NCI-H446 (cell line): ENCODE results near the gene TBC1D5.

Experiments used
- DNase-seq, 2 experiments: peaks; one replicate each; lab custom pipeline; 2025; lab: John Stamatoyannopoulos, UW

TBC1D5 gene

DNA sequence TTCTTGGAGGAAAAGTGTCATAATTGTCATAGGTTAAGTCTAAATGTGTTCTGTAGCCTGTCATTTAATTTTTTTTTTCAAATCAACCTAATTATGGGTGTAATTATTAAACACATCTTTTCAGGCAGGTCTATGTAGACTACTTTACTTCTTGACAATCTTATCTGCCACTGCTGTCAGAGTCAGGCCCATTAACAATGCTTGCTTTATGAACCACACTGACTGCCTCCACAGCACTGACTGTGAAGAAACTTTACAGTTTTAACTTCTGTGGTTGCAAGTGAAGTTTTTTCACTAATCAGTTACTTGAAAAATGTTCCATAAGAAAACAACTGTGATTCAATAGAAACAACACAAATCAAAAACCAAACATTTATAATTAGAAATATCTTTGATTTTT, 449.9 kb downstream of the TBC1D5 start:
- DNase-seq: no peak

- DNase-seq: peak; percentile 61 to 87
These were observed 451.5 kb downstream of the TBC1D5 start for GRCh38 chr3:17290894-17291293.

GRCh38 chr3:17288839-17289399, 453.5 kb downstream of the TBC1D5 start:
- no peak for DNase-seq

DNA sequence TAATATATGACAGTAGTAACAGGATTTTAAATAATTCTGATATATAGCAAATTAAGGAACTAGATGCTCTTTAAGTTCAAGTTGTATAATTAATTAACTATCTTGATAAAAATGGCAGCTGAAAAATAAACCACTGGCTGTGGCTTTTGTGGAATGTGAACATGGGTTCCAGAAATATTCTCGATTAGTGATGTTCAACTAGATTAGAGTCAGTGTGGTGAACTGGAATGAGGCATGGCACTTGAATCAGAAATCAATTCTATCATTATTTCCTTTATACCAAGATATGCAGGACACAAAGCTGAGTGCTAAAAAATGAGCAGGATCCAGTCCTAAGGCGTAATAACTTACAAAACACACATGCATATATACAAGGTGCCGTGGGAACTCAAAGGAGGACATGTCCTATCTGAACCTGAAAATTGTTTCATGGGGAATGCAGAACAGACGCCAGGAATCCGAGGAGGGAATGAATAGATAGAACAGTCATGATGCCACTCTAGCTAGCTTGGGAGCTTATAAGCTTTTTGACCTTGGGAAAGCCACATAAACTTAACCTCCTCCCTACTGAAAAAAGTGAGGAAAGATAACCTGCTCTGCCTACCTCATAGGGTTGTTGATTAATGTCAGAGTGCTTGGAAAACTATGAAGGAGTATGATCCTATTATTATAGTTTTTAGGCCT, 455.3 kb downstream of the TBC1D5 start:
- DNase-seq: no peak

DNA sequence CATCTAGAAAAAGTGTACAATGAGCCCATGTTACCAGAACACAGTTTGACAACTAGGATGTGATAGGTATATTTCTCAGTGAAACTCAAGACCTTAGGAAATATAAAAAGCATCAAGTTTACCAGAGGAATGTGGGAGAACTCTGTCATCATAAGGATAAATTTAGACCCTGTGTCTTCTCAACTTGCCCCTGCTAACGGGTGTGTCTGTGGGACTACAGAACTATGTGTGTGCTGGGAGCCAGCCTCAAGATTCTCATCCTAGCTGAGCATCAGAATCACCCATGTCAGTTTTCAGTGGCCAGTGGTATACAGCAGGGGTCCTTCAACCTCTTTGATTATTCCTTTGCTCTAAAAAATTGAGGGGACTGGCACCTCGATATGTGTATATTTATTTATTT, 464.4 kb downstream of the TBC1D5 start:
- no peak for DNase-seq

GRCh38 chr3:17266846-17267245, 475.6 kb downstream of the TBC1D5 start:
- DNase-seq: no peak

DNA sequence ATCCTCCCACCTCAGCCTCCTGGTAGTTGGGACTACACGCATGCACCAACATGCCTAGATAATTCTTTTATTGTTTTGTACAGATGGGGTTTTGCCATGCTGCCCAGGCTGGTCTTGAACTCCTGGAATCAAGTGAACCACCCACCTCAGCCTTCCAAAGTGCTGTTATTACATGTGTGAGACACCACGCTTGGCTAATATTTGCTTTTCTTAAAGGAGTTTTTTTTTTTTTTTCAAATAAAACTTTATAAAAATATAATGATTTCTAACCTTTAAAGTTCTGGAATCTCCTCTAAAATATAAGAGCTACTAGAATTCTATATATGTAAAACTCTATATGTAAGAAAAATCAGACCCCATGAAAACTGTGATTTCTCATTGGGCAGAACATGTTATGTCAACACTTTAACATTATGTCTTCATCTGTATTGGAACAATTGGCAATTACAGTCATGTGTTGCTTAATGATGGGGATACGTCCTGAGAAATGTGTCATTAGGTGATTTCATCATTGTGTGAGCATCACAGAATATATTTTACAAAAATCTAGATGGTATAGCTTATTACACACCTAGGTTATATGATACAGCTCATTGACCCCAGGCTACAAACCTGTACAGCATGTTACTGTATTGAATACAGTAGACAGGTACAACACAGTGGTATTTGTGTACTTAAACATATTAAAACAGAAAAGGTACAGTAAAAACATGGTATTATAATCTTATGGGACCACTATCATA, 480.6 kb downstream of the TBC1D5 start:
- DNase-seq: no peak

DNA sequence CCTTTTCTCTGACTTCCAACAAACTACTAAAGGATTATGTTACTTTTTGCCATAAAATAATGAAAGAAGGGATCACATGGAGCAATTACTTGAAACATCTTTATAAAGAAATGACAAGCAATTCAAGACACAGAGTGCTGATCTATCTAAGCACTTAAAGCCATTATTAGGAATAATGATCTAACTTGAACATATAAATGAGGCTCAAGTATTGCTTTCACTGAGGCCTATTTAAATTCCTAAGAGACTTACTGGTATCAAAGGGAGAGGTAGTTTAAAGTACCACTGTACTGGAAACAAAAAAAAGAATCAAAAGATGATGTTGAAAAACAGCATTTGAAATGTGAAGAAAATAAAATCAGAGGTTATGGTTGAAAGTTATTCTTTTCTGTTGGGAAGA, 482.2 kb downstream of the TBC1D5 start:
- no peak for DNase-seq

GRCh38 chr3:17259685-17260084, 482.7 kb downstream of the TBC1D5 start:
- no peak for DNase-seq

GRCh38 chr3:17258823-17259436, 483.5 kb downstream of the TBC1D5 start:
- DNase-seq: peak; percentile 12 to 39

- no peak for DNase-seq
These were observed 485.2 kb downstream of the TBC1D5 start for GRCh38 chr3:17257269-17257668.

GRCh38 chr3:17243621-17244020, 498.8 kb downstream of the TBC1D5 start:
- no peak for DNase-seq

- no peak for DNase-seq
These were observed 503.0 kb downstream of the TBC1D5 start for GRCh38 chr3:17239417-17239816.

DNA sequence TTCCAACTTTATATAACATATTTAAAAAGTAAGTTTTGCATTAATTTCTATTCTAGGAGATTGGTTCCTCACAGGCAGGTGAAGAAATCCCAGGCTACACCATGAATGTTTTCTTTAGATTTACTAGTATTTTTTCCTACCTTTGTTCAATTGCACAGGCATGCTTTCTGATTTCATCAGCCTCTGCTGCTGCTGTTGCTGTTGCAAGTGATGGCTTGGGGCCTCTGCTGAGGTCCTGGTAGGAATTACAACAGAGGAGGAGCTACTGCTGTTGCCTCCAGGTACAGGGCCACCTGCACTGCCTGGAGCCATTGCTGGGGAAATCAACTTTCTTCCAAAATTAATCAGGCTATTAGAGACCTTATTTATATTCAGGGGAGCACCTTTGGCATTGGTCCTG, 504.4 kb downstream of the TBC1D5 start:
- DNase-seq: no peak

- no peak for DNase-seq
These were observed 507.1 kb downstream of the TBC1D5 start for GRCh38 chr3:17235310-17235709.

DNA sequence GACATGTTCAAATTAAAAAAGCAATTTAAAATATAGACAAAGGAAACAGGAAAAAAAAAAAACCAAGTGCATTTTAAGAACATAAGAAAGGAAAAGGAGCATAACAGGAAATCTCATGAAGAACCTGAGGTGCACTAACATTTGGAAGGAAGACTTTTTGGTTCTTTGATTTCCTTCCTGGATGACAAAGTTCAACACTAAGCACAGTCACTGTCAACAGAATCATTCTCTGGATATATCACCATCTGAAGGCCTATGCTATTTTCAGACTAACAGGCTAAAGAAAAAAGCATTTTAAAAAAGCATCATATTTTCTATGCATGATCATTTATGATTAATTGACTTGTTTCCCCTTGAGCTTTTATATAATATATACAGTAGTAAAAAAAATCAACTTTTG, 508.0 kb downstream of the TBC1D5 start:
- no peak for DNase-seq

DNA sequence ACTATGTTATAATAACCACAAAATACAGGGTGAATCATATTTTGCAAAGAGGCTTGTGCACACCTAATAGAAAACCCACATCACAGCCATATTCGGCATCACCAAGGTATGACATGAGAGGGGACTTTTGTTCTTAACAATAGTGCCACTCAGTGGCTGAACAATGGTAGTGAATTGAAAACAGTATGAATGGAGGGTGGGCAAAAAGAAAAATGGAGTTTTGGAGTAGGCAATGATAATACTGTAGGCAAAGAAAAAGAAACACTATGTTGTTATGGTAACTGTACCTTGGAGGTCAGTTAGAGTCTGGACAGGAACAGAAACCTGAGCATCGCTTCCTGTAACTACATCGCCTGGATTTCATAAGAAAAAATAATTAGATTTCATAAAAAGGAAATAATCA, 509.0 kb downstream of the TBC1D5 start:
- DNase-seq: peak; percentile 2 to 50

GRCh38 chr3:17232442-17232841, 510.0 kb downstream of the TBC1D5 start:
- DNase-seq: no peak

- no peak for DNase-seq
These were observed 510.7 kb downstream of the TBC1D5 start for GRCh38 chr3:17231537-17232261.

GRCh38 chr3:17227472-17227871, 515.0 kb downstream of the TBC1D5 start:
- DNase-seq: no peak

- no peak for DNase-seq
These were observed 520.9 kb downstream of the TBC1D5 start for GRCh38 chr3:17221529-17221928.

GRCh38 chr3:17219593-17219992, 522.8 kb downstream of the TBC1D5 start:
- no peak for DNase-seq
